Activated CD4-positive, alpha-beta T cell treated with anti-CD3 and anti-CD28 coated beads, Interleukin-2, amount 10 ng/mL, durations not matched to agents 24 days and 14 days (primary cell): ENCODE results near the gene AQP5. TPM values are rescaled to one million over a fixed set of nuclear protein-coding genes. Genes with fewer than 3 reads are reported as not detected.

ENCODE experiments used
- DNase-seq: peaks from one replicate; pipeline ENCODE4 v3.0.0; 2022
- H3K27ac Mint-ChIP-seq: one replicate; pipeline ENCODE4 v1.8.0; 2022; ENCODE audit warnings: mild to moderate bottlenecking, mixed read lengths
- H3K27me3 Mint-ChIP-seq: one replicate; pipeline ENCODE4 v1.8.0; 2022; ENCODE audit warnings: mixed read lengths
- H3K36me3 Mint-ChIP-seq: one replicate; pipeline ENCODE4 v1.8.0; 2022; ENCODE audit warnings: low read depth, mild to moderate bottlenecking, mixed read lengths
- H3K4me1 Mint-ChIP-seq: one replicate; pipeline ENCODE4 v1.8.0; 2021; ENCODE audit warnings: mixed read lengths
- H3K4me3 Mint-ChIP-seq: one replicate; pipeline ENCODE4 v1.8.0; 2022; ENCODE audit warnings: mild to moderate bottlenecking, moderate library complexity, mixed read lengths
- H3K9me3 Mint-ChIP-seq: one replicate; pipeline ENCODE4 v1.8.0; 2021; ENCODE audit warnings: mixed read lengths
- intact Hi-C: fragments of 100-400 bp; cut with micrococcal nuclease; formaldehyde crosslinking; loops from one replicate; pipeline ENCODE4 v1.15.1; 2023
- total RNA-seq: library from RNA; stranded (reverse); gene quantifications from 2 replicates; pipeline ENCODE4 v1.2.3, GENCODE V29; 2022

Gene AQP5
- total RNA-seq, 1 donor from 2014 or later, result not detected

GRCh38 chr12:49924628-49925246, 36.9 kb upstream of the AQP5 start:
- peaks cover 6% of the 10 kb centered on the region for H3K27me3 Mint-ChIP-seq
- H3K36me3 Mint-ChIP-seq, result no peaks in the 10 kb centered on the region
- H3K9me3 Mint-ChIP-seq, result no peaks in the 10 kb centered on the region
- H3K4me3 Mint-ChIP-seq, result no peak overlapping the region
- intact Hi-C loops, result no loop called here
- no peaks in the 10 kb centered on the region for H3K4me1 Mint-ChIP-seq
- DNase-seq, result no peak
- no peak overlapping the region for H3K27ac Mint-ChIP-seq

DNA sequence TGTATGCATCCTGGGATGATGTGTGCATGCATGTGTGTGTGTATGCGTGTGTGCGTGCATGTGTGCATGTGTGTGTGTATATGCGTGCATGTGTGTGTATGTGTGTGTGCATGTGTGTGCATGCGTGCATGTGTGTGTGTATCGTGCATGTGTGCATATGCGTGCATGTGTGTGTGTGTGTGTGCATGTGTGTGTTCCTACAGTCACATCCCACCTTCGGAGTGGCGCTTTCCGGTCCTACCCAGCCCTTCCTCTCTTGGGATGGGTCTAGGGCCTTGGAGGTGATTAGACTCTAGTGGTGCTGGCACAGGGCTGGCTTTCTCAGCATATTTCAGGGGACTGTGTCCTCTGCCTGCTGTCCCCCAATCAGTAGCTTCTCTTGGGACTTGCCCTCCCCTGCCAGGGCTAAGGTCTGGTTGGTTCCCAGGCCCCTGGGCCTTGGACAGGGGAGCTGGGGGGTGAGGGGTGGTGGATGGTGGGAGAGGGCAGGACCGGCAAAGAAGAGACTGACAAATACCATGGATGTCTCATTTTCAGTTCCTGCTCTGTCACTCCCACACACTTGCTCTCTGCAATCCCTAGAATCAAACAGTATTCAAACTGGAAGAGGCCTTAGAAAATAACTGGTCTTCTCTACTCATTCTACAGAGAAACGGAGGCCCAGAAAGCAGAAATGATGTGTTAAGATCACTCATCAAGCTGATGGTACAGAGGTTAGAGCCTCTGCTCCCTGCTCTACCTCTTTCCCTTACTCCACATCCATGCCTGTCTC, 36.1 kb upstream of the AQP5 start:
- H3K4me1 Mint-ChIP-seq, result no peaks in the 10 kb centered on the region
- no peaks in the 10 kb centered on the region for H3K36me3 Mint-ChIP-seq
- no peak overlapping the region for H3K27ac Mint-ChIP-seq
- H3K9me3 Mint-ChIP-seq, result no peaks in the 10 kb centered on the region
- intact Hi-C loops, result no loop called here
- DNase-seq, result no peak
- no peak overlapping the region for H3K4me3 Mint-ChIP-seq
- H3K27me3 Mint-ChIP-seq, result peaks cover 8% of the 10 kb centered on the region

GRCh38 chr12:49928471-49928870, 33.2 kb upstream of the AQP5 start:
- DNase-seq, result no peak
- intact Hi-C loops, result no loop called here
- H3K27ac Mint-ChIP-seq, result no peak overlapping the region
- no peaks in the 10 kb centered on the region for H3K4me1 Mint-ChIP-seq
- H3K4me3 Mint-ChIP-seq, result no peak overlapping the region
- H3K27me3 Mint-ChIP-seq, result peaks cover 4% of the 10 kb centered on the region
- H3K36me3 Mint-ChIP-seq, result no peaks in the 10 kb centered on the region
- H3K9me3 Mint-ChIP-seq, result no peaks in the 10 kb centered on the region

- Mint-ChIP-seq H3K4me3 (no peak overlapping the region), H3K36me3 (no peaks in the 10 kb centered on the region), H3K4me1 (no peaks in the 10 kb centered on the region), H3K27ac (no peak overlapping the region), H3K9me3 (no peaks in the 10 kb centered on the region), H3K27me3 (peaks cover 6% of the 10 kb centered on the region)
- no peak for DNase-seq
- intact Hi-C loops, result no loop called here
These were observed 32.1 kb upstream of the AQP5 start for GRCh38 chr12:49929581-49929980.

- intact Hi-C loops, result no loop called here
These were observed 31.0 kb upstream of the AQP5 start for GRCh38 chr12:49930515-49931288.

GRCh38 chr12:49932023-49932422, 29.6 kb upstream of the AQP5 start:
- no peak for DNase-seq
- no peak overlapping the region for H3K4me3 Mint-ChIP-seq
- H3K27me3 Mint-ChIP-seq, result peaks cover 6% of the 10 kb centered on the region
- intact Hi-C loops, result no loop called here
- H3K9me3 Mint-ChIP-seq, result no peaks in the 10 kb centered on the region
- no peaks in the 10 kb centered on the region for H3K4me1 Mint-ChIP-seq
- H3K27ac Mint-ChIP-seq, result no peak overlapping the region
- H3K36me3 Mint-ChIP-seq, result no peaks in the 10 kb centered on the region

More at GRCh38 chr12:49930515-49931288, 31.0 kb upstream of the AQP5 start:
- Mint-ChIP-seq H3K27ac (no peak overlapping the region), H3K4me1 (no peaks in the 10 kb centered on the region), H3K4me3 (no peak overlapping the region), H3K27me3 (peaks cover 6% of the 10 kb centered on the region), H3K9me3 (no peaks in the 10 kb centered on the region), H3K36me3 (no peaks in the 10 kb centered on the region)
- DNase-seq, result no peak

DNA sequence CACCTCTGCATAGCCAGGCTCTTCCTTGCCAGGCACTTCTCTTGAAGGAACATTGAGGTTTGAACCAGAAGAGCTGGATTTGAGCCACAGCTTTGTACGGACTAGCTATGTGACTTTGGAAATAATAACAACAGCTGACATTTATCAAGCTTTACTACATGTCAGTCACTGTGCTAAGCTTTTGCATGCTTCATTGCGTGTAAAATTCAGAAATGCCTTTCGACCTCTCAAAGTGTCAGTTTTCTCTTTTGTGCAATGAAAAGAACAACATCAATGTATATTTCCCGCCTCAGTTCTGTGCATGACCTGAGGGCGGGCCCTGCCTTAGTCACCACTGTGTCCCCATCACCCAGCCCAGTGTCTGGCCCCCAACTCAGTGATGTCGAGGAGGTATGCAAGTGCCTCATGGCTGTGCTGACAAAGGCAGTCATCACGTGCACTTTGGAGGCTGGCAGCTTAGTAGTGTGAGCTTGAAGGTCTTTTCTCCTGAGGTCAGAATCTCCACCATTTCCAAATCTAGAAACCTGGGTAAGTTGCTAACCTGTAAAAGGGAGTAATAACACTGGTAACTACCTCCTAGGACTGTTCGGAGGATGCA, 29.0 kb upstream of the AQP5 start:
- Mint-ChIP-seq H3K27ac (no peak overlapping the region), H3K27me3 (peaks cover 6% of the 10 kb centered on the region), H3K9me3 (no peaks in the 10 kb centered on the region), H3K4me1 (no peaks in the 10 kb centered on the region), H3K4me3 (no peak overlapping the region), H3K36me3 (no peaks in the 10 kb centered on the region)
- no peak for DNase-seq
- intact Hi-C loops, result no loop called here

DNA sequence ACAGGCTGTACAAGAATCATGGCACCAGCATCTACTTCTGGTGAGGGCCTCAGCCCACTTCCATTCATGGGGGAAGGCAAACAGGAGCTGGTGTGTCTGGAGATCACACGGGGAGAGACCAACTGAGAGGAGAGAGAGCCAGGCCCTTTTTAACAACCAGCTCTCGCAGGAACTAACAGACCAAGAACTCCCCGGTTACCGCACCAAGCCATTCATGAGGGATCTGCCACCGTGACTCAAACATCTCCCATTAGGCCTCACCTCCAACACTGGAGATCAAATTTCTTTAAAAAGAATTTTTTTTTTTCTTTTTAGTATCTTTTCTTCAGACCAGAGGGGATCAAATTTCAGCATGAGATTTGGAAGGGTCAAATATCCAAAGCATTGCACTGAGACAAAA, 27.9 kb upstream of the AQP5 start:
- intact Hi-C loops, result no loop called here
- no peaks in the 10 kb centered on the region for H3K9me3 Mint-ChIP-seq
- peaks cover 6% of the 10 kb centered on the region for H3K27me3 Mint-ChIP-seq
- no peak for DNase-seq
- H3K4me3 Mint-ChIP-seq, result no peak overlapping the region
- H3K4me1 Mint-ChIP-seq, result no peaks in the 10 kb centered on the region
- H3K27ac Mint-ChIP-seq, result no peak overlapping the region
- H3K36me3 Mint-ChIP-seq, result no peaks in the 10 kb centered on the region

- Mint-ChIP-seq H3K4me3 (no peak overlapping the region), H3K27me3 (peaks cover 6% of the 10 kb centered on the region), H3K36me3 (no peaks in the 10 kb centered on the region), H3K27ac (no peak overlapping the region), H3K4me1 (no peaks in the 10 kb centered on the region), H3K9me3 (no peaks in the 10 kb centered on the region)
- DNase-seq, result no peak
- intact Hi-C loops, result no loop called here
These were observed 27.2 kb upstream of the AQP5 start for GRCh38 chr12:49934505-49934904.

DNA sequence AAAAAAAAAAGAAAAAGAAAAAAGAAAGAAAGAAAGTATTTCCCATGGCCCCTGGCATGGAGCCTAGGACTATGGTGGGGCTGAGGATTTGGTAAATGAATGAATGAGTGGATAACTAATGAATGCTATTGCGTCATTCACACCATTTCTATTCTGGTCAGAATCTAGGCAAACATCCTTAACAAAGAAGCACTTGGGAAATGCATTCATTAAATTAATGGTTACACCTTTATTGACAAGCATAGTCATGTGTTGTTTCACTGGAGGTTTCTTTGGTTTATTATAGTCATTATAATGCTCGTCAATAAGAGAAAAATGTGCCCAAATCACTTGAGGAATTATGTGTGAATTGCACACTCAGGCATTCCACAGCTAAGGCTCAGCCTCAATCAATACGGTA, 24.7 kb upstream of the AQP5 start:
- H3K36me3 Mint-ChIP-seq, result no peaks in the 10 kb centered on the region
- DNase-seq, result no peak
- no peaks in the 10 kb centered on the region for H3K9me3 Mint-ChIP-seq
- H3K27me3 Mint-ChIP-seq, result peaks cover 5% of the 10 kb centered on the region
- no peaks in the 10 kb centered on the region for H3K4me1 Mint-ChIP-seq
- no peak overlapping the region for H3K4me3 Mint-ChIP-seq
- intact Hi-C loops, result no loop called here
- H3K27ac Mint-ChIP-seq, result no peak overlapping the region

DNA sequence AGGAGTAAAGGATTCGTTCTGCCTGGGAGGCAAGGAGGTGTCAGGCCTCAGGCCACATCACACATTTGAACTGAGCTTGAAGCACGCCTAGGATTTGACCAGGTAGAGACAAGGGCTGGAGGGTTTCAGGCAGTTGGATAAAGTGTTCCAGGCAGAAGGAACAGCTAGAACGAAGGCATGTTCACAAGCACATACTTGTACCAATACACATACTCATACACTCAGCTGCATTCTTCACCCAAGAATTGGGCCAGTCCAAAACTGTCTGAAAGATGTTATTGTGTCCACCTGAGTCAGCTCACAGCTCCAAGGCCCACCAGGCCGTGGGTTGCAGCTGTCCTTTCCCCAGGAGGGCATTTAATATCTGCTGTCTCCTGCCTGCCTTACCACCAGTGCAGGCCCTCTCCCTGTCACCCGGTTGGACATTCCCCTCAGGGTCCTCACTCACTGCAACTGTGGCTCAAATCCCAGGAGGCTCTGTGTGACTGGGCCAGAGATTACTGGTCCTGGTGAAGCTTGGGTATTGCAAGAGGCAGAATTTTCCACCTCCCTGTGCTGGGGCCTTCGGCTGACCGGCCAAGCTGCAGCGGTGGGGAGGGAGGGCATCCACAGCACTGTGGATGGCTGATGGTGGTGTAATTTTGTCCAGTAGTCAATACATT, 23.9 kb upstream of the AQP5 start:
- Mint-ChIP-seq H3K4me1 (peaks cover 2% of the 10 kb centered on the region), H3K9me3 (no peaks in the 10 kb centered on the region), H3K27me3 (peaks cover 5% of the 10 kb centered on the region), H3K27ac (no peak overlapping the region), H3K4me3 (no peak overlapping the region), H3K36me3 (no peaks in the 10 kb centered on the region)
- no peak for DNase-seq
- intact Hi-C loops, result no loop called here

DNA sequence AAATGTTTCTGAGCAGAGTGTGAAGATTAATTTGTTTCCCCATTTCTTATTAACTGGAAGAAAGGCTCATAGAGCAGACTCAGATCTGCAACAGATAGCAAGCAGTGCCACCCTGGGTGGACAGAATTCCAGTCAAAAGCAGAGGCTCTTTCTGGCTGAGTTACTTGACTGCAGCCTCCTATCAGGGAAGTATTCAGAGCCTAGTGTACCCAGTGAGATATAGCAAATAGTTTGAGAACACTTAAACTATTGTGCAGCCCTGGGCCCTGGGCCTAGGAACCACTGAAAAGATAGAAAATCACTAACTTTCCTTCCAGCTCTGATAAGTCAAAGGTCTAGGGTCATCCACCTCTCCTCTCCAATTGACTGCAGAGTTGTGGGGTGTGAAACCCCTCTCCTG, 22.4 kb upstream of the AQP5 start:
- Mint-ChIP-seq H3K4me3 (no peak overlapping the region), H3K4me1 (peaks cover 5% of the 10 kb centered on the region), H3K27me3 (peaks cover 2% of the 10 kb centered on the region), H3K9me3 (no peaks in the 10 kb centered on the region), H3K36me3 (no peaks in the 10 kb centered on the region), H3K27ac (no peak overlapping the region)
- intact Hi-C loops, result no loop called here
- DNase-seq, result no peak

GRCh38 chr12:49939707-49940106, 22.0 kb upstream of the AQP5 start:
- DNase-seq, result no peak
- Mint-ChIP-seq H3K36me3 (no peaks in the 10 kb centered on the region), H3K27ac (no peak overlapping the region), H3K9me3 (no peaks in the 10 kb centered on the region), H3K4me3 (no peak overlapping the region), H3K4me1 (peaks cover 9% of the 10 kb centered on the region), H3K27me3 (no peaks in the 10 kb centered on the region)
- intact Hi-C loops, result no loop called here
